ENCODE data around the gene FLYWCH2.

GRCh38 chr16:2835638-2836493 is 47.1 kb upstream of the FLYWCH2 start:
- TF ChIP-seq CTCF (IDR thresholded peaks at IDR 0.05), result no peak
- TF ChIP-seq POLR2A (IDR thresholded peaks at IDR 0.05), result no peak

Measured in testis (tissue), 2 donors.